GM19452 (cell line): Measurements from ENCODE around the gene RNF17.

Experiments used
- ATAC-seq: cut with Tn5 transposase; IDR thresholded peaks from one replicate; pipeline ENCODE4 v1.9.1; 2021; ENCODE audit not compliant: unreplicated experiment

RNF17 gene

GRCh38 chr13:24894277-24894971, 130.5 kb downstream of the RNF17 start:
- ATAC-seq = no peak

DNA sequence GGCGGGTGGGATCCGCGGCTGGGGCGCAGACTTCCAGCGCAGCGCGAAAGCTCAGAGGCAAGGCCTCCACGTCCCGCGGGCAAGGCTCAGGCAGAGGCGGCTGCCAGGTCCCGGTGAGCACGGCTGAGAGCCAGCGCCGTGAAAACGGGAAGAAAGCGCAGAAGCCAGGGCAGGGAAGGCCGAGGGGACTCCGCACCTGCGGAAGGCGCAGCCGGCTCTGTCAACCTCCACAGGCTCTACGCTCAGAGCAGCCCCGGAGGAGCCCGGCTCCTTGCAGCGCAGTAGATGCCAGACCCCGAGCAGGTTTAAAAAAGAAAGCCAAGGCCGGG, 131.0 kb downstream of the RNF17 start:
- ATAC-seq = no peak

GRCh38 chr13:24896061-24896460, 132.1 kb downstream of the RNF17 start:
- no peak for ATAC-seq

- no peak for ATAC-seq
Observed at GRCh38 chr13:24897293-24897692, 133.3 kb downstream of the RNF17 start.

- no peak for ATAC-seq
Observed at GRCh38 chr13:24899601-24900000, 135.6 kb downstream of the RNF17 start.

DNA sequence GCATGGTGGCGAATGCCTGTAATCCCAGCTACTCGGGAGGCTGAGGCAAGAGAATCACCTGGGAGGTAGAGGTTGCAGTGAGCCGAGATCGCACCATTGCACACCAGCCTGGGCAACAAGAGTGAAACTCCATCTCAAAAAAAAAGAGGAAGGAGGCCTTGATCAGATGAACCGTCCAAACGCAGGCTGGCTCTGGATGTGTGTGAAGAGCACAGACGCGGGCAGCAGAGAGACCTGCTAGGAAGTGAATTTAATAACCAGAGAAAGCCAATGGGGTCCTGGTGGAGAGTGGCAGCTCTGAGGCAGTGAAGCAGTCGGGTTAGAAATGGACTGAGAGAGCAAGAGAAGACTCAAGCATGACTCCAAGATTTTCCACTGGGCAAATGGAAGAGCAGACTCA, 136.5 kb downstream of the RNF17 start:
- peak; percentile 74 for ATAC-seq

DNA sequence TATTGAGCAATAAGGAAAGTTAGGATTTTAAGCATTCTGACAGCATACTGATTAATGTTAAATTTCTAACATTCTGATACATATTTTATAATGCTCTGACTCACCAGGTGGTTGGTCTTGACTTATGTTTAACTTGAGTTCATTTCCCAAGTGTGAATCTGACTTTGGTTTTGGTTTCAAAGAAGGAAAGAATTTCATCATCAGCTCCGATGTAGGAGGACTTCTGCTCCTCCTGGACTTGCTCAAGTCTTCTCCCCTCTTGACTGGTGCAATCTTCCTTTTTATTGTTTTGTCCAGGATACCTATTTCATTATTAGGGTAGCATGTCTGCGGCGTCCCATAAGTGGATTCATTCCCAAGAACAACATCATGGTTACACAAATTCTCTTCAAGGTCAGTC, 141.3 kb downstream of the RNF17 start:
- ATAC-seq = no peak

DNA sequence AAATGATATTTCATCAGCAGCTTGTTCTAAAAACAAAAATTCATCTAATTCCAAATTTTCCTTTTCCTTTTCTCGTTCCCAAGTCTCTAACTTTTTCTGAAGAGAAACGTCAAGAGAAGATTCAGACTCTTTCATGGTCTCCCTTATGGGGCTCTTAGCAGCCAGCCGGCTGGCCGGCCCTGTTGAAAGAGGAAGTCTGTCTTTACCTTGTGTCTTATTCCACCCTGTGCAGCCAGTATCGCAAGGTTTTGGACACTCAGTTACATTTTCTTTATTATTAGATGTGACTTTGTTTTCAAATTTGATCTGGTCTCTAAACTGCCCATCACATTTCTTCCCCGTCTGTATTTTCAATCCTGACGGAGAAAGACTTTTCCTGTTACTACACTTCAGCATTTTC, 142.3 kb downstream of the RNF17 start:
- ATAC-seq = no peak

- ATAC-seq = no peak
Observed at GRCh38 chr13:24910502-24911132, 146.6 kb downstream of the RNF17 start.

DNA sequence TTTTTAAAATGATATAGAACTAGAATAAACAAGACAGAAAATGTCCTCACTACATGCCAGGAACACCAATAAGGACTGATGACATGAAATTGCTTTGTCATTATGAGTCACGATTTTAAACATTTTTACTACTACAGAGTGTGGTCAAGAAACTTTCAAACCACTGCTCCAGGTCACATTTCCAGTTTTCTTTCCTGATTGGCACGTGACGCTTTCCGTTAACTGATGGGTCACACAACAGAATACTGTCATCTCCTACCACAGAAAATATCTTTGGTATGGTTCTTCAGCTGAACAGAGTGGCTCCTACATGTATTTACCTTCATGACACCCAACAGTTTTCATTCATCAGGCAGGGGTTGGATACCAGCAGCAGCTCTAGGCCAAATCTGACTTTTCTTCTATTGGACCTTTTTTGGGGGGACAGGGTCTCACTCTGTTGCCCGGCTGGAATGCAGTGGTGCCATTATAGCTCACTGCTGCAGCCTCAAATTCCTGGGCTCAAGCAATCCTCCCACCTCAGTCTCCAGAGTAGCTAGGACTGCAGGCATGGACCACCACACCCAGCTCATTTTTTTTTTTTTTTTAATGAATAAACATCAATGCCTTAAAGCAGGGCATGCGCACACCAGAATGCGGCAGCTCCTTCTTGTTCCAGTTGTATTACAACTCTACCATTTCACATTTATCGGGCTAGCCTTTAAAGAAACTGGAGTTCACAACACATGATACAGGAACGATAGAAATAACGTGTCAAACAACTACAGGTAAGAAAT, 147.4 kb downstream of the RNF17 start:
- ATAC-seq = no peak

DNA sequence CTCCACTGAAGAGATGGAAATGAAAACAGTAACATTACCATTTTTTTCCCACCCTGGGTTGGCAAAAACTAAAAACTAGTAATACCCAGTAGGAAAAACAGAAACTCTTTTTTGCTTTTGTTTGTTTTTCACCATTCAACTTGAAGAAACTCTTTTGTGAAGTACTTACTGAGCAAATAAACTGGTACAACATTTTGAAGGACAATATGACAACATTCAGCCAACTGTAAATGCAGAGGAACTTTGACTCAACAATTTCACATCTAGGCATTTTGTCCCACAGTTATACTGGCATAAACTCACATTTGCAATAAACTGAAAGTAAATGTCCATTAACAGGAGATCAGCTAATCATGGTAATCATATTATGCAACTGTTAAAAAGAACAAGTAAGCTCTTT, 152.5 kb downstream of the RNF17 start:
- no peak for ATAC-seq

GRCh38 chr13:24921003-24921402, 157.0 kb downstream of the RNF17 start:
- ATAC-seq = no peak

DNA sequence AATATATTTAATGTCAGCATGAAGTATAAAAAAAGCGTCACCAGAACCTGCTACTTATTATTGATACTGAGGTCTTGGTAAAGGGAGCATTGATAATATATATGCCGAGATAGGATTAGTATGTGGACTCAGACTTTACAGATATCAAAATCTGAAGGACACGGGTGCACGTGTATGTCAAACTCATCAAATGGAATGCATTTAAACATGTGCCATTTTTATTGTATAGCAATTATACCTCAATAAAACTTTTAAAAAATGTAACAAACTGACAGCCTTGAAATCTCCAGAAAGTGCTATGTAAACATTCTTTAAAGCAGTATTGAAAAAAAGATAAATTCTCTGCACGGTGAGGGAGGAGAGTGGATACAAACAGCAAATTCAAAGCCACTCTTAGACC, 157.9 kb downstream of the RNF17 start:
- ATAC-seq = no peak

- peak; percentile 30 for ATAC-seq
Observed at GRCh38 chr13:24922387-24922744, 158.4 kb downstream of the RNF17 start.

- ATAC-seq = peak; percentile 89
Observed at GRCh38 chr13:24922745-24923591, 159.0 kb downstream of the RNF17 start.

- ATAC-seq = no peak
Observed at GRCh38 chr13:24925318-24926231, 161.6 kb downstream of the RNF17 start.

DNA sequence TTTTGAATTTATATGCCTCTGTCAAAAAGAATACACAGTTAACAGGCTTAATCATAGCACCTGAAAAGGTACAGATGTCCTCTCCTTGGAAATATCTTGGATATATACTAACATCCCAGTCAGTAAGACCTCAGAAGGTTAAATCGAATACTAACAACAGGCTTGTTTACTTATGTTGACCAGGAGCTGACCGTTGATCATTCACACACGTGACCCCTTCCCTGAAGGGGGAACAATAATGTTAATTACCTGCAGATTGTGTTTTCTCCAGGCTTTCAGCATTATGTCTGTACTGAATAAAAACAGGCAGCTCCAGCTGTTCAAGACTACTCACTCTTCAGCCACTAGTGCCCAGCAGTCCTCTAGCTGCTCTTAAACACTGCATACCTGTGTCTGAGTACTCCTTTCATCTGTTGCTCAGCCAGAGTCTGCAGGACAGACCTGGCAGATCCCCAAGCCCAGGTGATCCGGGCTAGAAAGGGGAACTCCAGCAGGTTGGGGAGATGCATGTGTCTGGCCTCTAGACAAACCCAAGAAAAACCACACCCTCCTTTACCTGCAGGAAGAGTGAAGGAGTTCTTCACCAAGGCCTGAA, 163.9 kb downstream of the RNF17 start:
- ATAC-seq = no peak

GRCh38 chr13:24929196-24929595, 165.2 kb downstream of the RNF17 start:
- ATAC-seq = no peak
